ENCODE data around the gene FTSJ3. TPM values are rescaled to one million over a fixed set of nuclear protein-coding genes. Genes with fewer than 3 reads are reported as not detected.
A peak's percentile ranks its signal among the peaks of the same experiment; 100 is the strongest.

The FTSJ3 gene
- total RNA-seq, 1 donor from 2014 or later: 56.7 TPM

DNA sequence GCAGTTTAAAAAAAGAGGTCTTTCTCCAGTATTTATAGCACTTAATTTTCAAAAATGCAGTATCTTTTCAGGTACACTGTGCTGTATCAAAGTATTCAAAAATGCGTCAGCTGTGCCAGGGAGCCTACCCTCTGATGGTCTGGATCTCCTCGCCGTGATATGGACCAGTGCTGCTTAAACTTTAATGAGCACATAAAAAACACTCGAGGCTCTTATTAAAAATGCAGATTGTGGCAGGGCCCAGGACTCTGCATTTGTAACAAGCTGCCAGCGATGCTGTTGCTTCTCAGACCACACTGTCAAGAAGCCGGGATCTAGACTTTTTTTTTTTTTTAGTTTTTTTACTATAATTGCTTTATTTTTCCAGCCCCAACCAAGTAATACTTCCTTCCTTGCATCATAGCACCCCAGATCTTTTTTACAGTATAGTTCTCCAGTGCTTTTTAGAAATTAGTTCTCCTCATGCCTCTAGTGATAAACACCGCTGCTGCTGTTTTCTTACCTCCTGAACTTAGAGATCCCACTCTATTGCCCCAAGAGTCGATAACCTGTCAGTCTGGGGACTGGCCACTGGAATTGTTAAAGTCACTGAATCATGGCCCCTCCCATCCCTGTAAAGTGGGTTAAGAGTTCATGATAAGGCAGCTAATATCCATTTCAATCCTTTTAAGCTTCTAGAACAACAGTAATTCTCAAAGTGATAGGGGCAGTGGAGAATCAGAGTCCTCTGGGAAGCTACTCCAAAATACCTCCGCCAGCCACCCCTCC lies 16.6 kb upstream of the FTSJ3 start:
- DNase-seq (ENCODE audit: low spot score): no peak

GRCh38 chr17:63843387-63843888 lies 16.0 kb upstream of the FTSJ3 start:
- peak; percentile 64 for DNase-seq (ENCODE audit: low spot score)

GRCh38 chr17:63842540-63843386 lies 15.3 kb upstream of the FTSJ3 start, which contains the start of gene SMARCD2:
Gene SMARCD2, minus strand, starts transcription at chr17:63842685. Its CDS starts 11 bp downstream, at chr17:63842674.
- peak; percentile 99 for DNase-seq (ENCODE audit: low spot score)

DNA sequence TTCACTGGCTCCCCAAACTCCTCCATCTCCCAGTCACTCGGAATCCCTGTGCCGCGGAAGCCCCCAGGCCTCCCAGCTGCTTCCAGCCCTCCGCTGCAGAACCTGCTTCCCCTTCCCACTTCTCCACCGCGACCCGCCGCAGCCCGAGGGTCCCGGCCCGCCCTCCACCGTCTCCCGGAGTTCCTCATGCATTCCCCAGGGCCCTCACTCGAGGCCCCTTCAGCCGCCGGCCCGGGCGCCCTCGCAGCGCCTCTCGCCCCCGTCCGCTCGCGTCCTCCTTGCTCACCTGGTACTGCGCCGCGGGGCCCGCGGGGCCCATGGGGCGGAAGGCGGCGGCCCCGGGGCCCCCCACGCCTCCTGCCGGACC lies 14.7 kb upstream of the FTSJ3 start:
- peak; percentile 55 for DNase-seq (ENCODE audit: low spot score)

- DNase-seq (ENCODE audit: low spot score): peak; percentile 74
Observed at GRCh38 chr17:63841350-63842172, 14.1 kb upstream of the FTSJ3 start.

- DNase-seq (ENCODE audit: low spot score): no peak
Observed at GRCh38 chr17:63840591-63841349, 13.3 kb upstream of the FTSJ3 start.

- DNase-seq (ENCODE audit: low spot score): peak; percentile 97
Observed at GRCh38 chr17:63838631-63839171, 11.2 kb upstream of the FTSJ3 start.

DNA sequence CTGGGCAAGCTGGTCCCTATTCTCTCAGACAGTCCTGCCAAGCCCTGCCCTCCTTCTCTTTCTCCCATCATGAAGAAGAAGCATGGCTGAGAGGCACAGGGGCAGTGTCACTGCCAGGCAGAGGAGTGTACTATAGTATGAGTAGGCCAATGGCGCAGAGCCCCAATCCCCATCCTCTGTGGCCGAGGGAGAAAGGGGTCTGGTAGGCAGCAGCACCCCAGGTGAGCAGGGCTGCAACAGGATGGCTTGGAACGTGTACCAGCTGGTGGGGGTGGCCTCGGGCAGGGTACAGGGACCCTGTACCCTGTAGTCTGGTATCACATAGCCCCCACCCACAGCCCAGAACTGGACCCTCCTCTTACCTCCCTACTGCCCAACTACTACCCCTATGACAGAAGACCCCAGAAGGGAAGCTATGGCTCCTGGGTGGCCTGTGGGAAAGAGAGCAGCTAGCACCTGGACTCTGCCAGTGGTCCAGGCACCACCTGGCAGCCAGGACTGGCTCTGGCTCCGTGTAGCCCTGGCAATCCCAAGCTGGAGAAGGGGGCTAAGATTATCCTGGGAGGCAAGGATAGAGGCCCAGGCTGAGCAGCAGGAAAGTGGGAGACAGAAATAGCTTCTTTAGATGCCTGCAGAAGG lies 10.6 kb upstream of the FTSJ3 start:
- no peak for DNase-seq (ENCODE audit: low spot score)

DNA sequence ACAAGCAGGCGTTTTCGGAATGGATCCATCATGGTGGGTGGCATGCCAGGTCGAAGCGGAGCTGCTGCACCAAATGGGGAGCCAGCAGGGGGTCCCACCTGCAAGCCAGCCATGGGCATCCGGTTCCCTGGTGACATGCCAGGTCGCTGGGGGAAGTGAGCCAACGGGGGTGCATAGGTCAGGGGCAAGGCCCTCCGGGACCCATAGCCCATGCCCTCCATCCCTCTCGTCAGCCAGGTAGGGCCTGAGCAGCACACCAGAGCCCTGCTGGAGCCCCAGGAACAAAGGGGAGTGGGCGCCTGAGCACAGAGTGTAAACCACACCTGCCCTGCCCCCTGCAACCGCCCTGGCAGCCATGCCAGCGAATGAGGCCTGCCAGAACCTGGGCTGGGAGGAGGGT lies 10.0 kb upstream of the FTSJ3 start:
- DNase-seq (ENCODE audit: low spot score): no peak

DNA sequence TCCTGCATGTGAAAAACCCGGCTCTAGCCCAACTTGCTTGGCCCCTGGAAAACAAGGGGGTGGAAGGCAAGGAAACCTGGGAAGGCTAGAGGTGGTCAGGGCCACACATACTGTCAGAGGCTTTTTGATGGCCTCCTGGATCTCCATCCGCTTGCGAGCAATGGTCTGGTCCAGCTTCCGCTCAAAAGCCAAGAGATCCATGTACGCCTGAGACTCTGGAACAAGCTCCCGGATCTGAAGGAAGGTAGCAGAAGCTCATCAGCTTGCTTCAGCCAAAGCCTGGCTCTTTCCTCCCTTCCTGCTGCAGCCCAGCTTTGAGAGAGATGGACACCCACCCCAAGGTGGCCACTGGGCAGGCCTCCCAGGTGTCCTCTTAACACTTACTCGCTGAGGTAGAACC lies 9.3 kb upstream of the FTSJ3 start:
- no peak for DNase-seq (ENCODE audit: low spot score)

GRCh38 chr17:63835167-63835720 lies 7.8 kb upstream of the FTSJ3 start:
- no peak for DNase-seq (ENCODE audit: low spot score)

GRCh38 chr17:63834431-63835166 lies 7.1 kb upstream of the FTSJ3 start:
- DNase-seq (ENCODE audit: low spot score): no peak

GRCh38 chr17:63833741-63834373 lies 6.4 kb upstream of the FTSJ3 start:
- DNase-seq (ENCODE audit: low spot score): no peak

DNA sequence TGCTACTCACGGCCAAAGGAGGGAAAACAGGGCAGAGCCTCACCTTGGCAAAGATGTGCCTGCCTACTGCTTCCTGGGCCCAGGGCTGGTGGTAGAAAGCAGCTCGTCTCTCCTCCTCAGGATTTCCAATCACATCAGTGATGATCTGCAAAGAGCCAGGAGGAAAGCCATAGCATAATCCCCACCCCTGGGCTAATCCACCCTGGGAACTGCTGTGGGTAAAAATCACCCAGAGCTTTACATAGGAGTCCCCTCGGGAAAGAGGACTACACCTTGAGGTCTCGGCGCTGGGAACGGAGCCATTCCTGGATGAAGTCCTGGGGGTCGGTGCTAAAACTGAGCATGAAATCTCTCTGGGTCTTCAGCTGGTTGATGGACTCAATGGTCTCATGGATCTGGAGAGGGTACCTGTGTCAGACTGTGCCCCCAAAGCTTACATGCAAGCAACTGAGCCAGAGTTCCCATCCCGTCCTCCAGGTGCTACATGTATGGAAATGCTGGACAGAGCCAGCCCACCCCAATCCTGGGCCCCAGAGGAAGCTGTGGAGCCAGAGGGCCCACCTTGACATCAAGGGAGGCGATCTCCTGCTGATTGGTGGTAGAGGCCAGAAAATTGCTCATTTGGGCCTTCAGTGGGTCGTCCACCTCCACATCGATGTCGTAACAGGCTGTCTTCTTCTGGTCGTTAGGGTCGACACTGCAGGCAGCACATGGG lies 5.7 kb upstream of the FTSJ3 start:
- DNase-seq (ENCODE audit: low spot score): no peak

DNA sequence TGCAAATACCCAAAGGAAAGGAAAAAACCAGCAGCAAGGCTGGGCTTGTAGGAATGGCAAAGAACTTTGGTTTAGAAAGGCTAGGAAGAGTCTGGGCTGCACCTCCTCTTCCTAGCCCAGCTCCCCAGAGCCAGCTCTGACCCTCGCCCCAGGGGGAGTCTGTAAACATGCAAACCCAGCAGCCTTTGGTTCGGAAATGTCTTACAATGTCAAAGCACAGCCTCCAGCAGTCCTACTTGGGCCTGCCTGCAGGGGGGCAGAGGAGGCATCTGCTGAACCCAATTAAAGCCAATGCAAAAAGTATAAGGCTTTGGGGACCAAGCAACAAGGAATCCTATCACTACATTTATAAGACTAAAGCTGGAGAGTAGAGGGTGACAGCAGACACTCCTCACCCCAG lies 5.0 kb upstream of the FTSJ3 start:
- no peak for DNase-seq (ENCODE audit: low spot score)

DNA sequence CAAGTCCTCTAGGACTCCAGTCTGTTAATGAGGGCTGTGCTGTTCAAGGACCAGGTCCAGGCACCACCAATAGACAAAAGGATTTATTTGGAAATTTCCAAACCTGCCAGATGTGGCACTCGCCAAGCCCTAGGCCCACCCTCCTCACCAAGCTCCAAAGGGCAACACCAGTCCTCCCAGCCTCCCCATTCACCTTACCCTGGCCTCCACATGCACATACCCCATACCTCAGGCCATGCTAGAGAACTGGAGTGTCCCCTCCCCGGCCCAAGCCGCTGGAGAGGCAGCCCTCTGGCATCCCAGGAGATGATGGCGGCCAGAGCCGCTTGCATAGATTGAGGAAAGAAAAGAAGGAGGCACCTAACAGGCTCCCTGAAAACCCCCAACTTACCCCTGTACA lies 4.6 kb upstream of the FTSJ3 start:
- DNase-seq (ENCODE audit: low spot score): no peak

- no peak for DNase-seq (ENCODE audit: low spot score)
Observed at GRCh38 chr17:63831505-63831904, 4.0 kb upstream of the FTSJ3 start.

- no peak for DNase-seq (ENCODE audit: low spot score)
Observed at GRCh38 chr17:63830904-63831491, 3.5 kb upstream of the FTSJ3 start.
